DMS79 treated with DMSO at 0.1 percent for 48 hours (cell line): ENCODE measurements around the gene RARA.
A peak's percentile ranks its signal among the peaks of the same experiment; 100 is the strongest.

ENCODE experiments used
- DNase-seq: peaks from one replicate; lab custom pipeline; 2025; lab: John Stamatoyannopoulos, UW

The RARA gene

DNA sequence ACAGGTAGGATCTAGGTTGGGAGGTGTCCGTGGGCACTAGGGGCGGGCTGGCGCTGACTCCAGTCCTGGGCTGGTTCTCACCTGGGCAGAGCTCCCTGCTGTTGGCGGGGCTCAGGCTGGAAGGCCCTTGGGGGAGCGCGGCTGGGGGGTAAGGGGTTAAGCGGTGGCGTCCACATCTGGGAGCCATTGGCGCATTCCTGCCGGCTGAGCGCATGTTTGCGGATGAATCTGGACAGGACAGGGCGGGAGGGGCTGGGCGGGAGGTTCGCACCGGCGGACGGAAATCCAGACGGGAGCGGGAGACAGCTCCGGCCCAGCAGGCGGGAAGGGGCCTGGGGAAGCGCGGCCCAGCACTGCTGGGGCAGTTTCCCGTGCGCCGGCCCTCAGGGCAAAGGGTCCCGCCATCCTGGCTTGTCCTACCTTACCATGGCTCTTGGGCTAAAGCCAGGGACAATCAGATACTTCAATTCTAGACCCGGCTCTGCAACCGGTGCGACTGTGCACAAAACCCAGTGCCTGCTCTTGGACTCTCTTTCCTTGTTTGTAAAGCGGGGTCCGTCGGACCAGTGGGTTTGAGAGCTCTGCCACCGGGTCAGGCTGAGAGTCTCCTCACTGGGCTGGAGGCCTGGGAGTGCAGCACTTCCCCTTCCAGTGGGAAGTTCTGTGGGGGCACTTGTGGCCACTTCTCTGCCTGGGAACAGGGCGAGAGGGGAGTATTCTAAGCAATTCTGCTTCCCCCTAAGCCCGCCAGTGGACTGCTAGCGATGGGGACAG, 7.8 kb downstream of the RARA start:
- DNase-seq, result peak; percentile 41

- peak; percentile 50 for DNase-seq
Observed at GRCh38 chr17:40317345-40317873, 8.4 kb downstream of the RARA start.

DNA sequence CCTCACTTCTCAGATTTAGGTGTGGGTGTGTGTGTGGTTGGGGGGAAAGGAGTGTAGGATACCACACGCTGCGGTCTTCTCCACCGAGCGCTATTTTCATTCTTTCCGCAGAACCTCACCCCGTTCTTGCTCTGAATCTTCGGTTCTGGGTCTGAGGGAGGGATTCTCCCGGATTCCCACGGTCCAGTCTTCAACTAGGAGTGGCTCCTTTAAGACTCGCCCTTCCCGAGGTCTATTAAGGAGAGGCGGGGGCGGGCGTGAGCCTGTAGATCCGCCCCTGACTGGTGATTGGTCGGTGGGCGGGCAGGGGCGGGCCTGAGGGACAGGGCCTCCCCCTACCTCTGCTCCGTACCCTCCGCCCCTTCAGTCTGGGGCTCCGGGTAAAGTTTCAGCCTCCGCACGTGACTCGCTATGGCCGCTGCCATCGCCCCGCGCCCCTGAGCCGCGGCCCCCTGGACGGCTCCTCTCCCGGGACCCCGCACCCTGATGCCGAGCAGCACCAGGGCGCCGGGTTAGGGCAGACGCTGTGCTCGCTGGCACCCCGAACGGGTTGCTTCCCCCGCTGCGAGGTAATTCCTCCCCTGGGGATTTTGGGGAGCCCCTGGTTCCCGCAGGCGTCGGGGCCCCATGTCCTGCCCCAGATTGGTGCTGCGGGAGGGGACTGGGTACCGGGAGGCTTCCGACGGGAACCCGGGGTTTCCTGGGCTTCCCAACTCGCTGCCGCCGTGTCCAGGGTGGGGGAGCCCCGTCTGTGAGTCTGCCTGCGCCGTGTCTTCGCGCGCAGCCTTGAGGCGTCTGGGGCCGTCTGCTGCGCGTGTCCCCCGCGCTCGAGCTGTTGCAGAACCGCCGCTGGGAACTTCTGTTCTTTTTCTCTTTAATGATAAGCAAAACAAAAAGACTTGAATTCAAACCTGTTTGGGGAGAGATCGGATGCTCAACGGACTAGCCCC, 9.2 kb downstream of the RARA start:
- peak; percentile 93 for DNase-seq

GRCh38 chr17:40318830-40319391, 9.9 kb downstream of the RARA start:
- no peak for DNase-seq

DNA sequence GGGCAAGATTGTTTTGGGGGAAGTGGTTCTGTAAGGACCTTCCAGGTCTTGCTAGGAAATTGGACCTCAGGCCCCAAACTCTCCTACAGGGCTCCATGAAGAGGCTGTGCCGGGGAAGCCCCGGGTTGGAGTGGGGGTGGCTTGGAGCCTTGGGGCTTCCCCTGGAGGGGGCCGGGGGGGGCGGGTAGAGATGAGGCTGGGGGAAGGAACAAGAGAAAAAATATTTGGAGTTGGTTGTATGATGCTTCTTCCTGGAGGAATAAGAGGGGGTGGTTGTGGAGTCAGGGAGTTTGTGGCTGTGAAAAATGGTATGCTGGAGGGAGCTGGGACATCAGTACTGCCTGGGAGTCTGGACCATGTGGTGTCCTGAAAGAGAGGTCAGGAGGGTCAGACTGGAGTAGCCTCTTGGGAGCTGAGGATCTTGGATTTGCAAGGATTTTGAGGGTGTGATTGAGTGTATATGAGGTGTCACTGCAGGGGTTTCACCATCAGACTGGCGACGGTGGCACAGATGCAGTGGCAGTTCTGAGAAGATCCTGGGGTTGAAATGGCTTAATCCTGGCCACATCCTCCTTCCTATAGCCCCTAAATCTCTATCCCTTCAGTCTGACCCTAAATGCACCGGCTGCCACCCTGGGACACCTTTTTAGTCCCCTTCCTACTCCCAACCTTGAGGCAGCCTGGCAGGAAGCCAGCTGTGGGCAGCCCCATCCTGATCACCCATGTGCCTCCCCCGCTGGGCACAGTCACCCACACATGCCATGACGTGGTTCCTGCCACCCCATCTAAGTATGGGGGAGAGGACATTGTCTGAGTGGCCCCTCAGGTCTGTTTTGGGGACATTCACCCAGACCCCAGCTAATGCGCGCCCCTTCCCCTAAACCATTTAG, 10.9 kb downstream of the RARA start:
- no peak for DNase-seq

DNA sequence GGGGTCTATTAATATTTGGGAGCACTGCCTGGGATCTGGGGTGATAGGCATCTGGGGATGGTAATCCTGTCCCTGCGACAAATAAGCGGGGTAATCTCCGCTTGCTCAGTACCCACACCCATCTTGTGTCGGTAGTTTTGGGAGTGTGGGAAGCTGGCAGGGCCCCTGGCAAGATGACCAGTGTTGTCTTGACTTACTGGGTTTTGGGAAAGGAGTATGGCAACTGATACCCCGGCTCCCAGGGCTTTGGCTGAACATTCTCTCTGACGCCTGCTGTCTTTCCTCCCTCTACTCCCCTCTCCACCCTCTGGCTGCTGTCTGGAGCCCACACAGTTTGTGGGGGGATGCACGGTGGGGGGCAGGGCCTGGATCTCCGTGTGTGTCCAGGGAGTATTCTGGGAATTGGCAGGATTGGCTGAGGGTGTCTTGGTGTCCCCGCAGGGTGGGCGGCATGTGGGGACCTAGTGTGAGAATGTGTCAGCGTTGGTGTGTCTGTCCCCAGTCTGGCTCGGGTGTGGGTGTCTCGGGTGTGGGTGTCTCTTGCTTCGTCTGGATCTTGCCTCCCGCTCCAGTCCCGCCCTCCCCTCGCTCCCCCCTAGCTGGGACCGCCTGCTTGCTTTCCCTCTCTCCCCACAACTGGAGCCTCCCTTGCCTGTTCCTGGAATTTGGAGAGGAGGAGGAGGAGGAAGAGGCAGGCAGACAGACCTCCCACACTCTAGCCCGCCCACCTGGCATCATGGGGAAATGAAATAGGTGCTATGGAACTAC, 12.0 kb downstream of the RARA start:
- no peak for DNase-seq

DNA sequence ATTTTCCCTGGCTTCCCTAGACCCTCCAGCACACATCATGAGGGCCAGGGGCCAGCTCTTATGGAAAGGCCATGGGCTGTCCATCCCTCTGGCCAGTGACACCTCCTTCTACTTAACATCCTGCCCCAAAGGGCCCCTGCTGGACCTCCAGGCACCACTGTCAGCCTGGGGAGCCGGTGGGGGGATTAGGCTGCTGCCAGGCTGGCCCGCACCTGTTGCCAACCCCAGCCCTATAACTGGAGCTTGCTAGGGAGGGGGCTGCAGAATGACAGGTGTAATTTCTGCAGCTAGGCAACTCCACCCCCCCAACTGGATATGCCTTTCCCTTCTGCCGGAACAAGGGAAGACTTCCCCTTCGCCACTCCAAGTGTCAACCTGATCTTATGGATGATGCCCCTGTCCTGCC, 12.5 kb downstream of the RARA start:
- no peak for DNase-seq

DNA sequence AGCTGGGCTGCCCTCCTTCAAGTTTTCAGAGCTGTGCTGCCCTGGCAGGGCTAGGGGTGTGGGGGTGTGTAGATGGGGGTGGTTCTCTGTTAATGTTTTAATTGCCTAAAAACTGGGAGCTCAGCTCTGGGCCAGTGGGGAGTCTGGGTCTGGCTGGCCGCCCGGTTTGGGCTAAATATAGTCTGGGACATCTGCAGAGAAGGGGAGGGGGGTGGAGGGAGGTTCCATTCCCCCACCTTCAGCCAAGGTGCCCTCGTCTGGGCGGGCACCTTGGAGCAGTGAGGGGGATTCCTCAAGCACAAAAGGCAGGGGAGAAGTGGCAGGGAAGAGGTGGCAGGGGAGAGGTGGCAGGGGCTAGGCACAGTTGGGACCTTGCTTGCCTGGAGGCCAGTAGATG, 13.0 kb downstream of the RARA start:
- no peak for DNase-seq

DNA sequence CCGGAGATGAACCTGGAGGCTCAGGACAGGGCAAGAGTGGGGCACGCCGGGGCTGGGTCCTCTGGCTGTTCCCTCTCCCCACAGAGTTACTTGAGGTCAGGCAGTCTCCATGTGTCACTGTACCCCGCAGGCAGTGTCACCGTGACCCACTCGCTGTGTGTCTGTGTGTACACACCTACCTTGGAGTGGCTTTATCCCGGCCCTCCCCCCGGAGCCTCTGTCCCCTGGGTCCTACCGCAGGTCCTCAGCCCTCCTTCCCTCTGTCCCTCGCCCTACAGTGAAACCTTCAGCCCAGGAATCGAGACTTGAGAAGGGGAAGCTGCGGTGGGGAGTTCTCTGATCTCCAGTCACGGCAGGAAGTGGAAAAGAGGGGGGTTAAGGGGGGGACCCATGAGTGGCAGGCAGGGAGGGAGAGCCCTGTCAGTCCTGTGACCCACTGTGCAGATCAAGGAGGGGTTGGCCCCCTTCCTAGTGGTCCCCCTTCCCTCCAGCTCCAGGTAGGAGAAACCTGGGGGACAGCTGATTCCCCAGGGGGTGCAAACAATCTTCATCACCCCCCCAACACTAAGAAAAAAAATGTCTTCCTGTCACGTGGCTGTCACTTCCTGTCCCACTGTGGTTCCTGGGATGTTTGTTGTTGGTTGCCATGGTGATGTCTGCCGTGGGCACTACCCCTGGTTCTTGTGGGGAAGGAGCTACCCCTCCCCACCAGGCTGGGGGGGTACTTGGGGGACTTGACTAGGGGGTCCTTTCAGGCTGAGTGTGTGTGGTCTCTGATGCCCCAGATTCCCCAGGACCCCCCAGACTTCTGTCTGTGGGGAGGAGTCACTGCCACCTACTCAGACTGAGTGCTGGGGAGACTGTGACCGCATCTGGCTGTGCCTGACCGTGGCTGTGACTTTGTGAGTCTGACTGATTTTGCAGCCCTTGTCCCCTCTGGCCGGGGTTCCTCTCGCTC, 13.7 kb downstream of the RARA start:
- DNase-seq, result peak; percentile 33

DNA sequence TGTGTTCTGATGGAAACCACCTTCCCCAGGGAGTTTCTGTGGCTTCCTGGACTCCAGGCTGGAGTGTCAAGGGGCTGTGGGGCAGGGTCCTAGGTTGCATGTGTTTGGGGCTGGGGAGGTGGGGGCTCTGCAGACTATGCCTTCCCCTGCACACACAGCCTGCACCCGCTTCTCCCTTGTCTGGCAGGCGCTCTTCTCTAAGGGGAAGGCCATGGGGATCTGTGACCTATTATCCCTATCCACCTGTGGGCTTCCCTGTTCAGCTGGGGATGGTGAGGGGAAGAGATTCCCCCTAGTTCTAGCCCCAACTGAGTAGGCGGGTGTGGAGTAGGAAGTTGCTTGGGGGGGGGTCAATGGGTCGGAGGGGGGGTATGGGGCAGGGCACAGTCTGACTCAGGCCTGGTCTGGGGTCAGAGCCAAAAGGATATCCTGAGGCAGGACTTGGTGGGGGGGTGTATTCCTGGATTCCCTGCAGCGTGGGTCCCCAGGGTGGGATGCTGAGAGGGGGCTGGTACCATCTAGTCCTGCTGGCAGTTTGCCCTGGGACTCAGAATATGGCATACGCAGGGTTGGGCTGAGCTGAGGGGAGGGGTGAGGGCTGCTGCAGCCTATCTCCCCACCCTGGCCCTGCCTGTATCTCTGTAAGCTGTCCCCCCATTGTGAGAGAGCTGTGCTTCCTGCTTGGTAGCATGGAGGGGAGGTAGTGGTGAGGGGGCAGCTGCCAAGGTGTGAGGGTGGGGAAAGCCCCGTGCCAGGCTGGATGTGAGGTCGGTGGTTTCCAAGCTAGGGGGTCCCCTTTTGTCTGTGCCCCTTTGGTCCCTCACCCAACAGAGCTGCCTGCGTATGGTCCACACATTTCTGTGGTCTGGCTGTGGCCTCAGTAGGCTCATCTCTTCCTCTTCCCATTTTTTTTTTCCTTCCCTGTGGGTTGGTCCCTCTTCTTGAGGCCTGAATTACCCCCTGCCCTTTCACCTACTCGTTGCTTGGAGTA, 14.7 kb downstream of the RARA start:
- no peak for DNase-seq

- DNase-seq, result no peak
Observed at GRCh38 chr17:40325156-40326013, 16.4 kb downstream of the RARA start.

DNA sequence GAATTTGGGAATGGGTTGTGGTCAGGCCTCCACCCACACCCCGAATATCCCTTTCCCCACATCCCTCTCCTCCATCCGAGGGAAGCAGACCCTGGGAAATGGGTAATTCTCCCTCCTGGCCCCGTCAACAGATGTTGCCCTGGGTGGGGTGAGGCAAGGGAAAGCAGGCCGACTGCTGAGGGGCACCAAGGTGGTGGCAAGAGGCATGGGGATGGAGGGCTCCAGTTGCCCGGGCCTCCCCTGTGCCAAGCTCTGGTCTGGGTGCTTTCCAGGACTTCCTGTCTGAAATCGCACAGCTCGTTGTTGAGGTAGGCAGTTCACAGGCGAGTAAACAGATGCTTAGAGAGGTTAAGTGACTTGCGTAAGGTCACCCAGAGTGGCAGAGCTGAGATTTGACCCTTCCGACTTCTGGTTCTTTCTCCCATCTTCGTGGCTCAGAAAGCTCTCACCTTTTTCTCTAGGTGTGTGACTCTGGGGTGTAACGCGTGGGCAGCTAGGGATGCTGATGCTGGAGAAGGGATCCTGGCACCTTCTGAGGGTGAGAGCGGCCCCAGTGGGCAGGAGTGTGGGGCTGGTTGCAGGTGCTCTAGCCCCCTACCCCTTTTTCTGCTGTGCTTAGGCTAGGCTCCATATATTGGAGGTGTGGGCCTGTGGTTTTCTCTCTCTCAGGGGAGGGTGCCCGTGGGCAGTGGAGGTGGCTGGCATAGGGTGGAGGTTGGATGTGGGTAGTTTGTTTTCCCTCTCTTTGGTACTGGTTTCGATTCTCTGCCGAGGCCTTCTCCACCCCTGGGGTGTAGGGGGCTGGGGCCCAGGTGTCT, 17.2 kb downstream of the RARA start:
- no peak for DNase-seq

GRCh38 chr17:40326832-40327199, 17.8 kb downstream of the RARA start:
- no peak for DNase-seq

- DNase-seq, result no peak
Observed at GRCh38 chr17:40327244-40327729, 18.3 kb downstream of the RARA start.

DNA sequence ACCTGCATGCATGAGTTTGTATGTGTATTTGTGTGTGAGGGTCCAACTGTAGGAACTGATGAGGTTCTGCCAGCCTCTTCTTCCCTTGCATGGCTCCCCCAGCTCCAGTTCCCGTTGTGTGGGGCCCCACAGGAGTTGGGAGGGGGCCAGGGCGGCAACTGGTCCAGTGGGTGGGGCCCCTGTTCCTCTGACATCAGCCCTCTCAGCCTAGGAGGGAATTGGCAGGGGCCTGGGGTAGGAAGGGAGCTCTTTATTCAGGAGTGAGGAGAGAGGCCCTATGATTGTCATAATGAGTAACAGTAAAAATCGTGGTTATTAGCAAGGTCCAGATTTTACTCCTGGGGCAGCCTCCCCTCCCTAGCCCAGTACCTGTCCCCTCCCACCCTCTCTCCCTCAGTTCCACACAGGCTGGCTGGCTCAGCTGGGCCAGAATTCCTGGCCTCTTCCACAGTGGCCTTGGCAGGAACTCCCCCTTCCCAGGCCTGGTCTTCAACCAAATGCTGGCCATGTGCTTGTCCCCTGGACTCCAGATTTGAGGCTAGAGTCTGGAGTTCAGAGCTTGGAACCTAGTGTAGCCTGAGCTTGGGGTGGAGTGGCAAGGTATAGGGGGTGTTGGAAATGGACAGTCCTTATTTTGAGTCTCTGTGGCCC, 18.9 kb downstream of the RARA start:
- DNase-seq, result no peak

DNA sequence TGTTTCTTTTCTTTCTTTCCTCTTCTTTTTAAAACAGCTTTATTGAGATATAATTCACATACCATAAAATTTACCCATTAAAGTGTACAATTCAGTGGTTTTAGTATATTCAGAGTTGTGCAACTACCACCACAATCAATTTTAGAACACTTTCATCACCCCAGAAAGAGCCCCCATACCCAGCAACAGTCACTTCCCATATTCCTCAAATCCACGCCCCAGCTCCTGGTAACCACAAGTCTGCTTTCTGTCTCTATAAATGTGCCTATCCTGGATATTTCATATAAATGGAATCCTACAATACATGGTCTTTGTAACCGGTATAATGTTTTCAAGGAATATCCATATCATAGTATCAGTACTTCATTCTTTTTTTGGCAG, 19.4 kb downstream of the RARA start:
- DNase-seq, result no peak
